LHCN-M2 (cell line): ENCODE data around the gene CDC42BPG. TPM values are rescaled to one million over a fixed set of nuclear protein-coding genes. Genes with fewer than 3 reads are reported as not detected.
"Not testable (repeated sequence)": the region's sequence is repeated elsewhere in the genome, so short reads cannot be mapped to it uniquely, and the experiment has no call there.

Experiments used
- DNase-seq: peaks from one replicate; pipeline ENCODE4 v3.0.0-alpha.2; 2012; ENCODE audit warnings: low read depth
- total RNA-seq: library from RNA; depleted of rRNA; stranded (reverse); fragments of >200 nt; gene quantifications from 2 replicates; pipeline ENCODE4 v1.2.3, GENCODE V29; 2014

CDC42BPG gene
- total RNA-seq, 1 experiment from 2014 or later, result 0.11 TPM

DNA sequence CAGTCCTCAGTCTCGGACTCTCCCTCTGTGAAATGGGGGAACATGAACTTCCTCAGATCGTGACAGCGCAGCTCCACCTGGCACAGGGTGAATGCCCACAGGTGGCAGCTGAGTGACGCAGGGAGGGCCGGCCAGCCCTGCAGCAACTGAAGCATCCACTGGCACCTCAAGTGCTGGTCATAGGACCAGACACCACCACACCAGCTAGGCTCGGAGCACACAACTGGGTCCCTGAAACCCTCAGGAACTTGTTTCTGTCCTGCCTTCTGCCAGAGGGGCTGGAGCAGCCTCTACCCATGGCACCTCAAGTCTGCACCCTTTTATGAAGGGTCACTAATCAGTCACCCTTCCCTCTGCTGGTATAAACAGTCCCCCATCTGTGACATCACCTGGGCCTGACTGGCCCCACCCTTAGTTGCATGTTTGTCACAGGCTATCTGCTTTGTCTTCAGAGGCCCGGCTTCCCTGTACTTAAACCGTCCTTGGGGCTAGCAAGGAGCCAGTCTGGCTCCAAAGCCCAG, 7.4 kb upstream of the CDC42BPG start:
- no peak for DNase-seq

DNA sequence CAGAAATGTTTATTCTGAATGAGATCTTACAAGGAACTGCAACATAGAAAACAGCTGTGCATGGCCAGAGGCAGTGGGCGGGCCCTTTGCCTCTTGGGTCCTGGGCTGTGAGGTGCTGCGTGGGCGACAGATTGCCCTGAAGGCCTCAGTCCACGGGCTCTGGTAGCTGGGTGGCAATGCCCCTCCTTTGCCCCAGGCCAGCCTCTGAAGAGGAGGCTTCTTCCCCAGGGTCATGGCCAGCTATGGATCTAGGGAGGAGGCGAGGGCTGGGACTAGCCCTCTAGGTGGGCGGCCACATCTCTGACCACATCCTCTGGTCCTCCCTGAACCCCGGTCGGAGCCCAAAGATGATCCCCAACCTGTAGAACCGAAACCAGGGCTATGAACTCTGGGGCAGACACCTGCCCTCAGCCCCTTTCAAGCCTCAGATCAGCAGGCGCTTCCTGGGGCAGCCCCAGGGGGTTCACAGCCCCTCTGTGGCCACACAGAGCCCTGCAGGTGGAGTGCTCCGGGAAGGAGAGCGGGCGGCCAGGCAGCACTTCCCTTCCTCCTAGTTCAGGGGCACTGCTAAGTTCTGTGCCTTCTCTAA, 6.6 kb upstream of the CDC42BPG start:
- no peak for DNase-seq

DNA sequence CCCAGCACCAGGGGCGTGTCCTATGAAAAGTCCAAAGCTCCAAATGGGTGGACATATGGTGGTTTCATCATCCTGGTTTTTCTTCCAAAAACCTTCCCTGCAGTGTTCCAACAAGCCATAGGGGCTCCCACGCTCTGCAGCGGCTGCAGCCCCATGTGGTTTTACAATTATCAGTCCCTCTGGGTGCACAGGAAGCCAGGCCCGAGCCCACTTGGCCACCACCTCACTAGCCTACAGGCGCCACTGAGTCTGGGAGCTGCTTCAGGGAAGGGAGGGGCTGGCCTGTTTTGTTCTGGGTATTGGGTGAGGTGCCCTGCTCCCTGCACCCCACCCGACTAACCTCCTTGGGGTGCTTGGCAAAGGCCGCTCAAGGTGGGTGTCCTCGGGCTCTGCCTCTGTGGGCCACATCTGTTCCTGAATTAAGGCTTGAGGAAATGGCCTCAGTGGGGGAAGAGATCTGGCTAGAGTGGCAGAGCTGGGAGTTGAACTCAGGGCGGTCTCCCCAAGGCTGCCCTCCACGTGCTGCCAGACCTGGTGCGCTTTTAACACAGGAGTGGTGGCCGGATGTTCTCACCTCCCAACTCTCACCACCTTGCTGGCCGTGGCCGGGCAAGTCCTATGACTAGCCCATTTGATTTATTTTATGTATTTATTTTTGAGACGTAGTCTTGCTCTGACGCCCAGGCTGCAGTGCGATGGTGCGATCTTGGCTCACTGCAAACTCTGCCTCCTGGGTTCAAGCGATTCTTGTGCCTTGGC, 5.3 kb upstream of the CDC42BPG start:
- no peak for DNase-seq

DNA sequence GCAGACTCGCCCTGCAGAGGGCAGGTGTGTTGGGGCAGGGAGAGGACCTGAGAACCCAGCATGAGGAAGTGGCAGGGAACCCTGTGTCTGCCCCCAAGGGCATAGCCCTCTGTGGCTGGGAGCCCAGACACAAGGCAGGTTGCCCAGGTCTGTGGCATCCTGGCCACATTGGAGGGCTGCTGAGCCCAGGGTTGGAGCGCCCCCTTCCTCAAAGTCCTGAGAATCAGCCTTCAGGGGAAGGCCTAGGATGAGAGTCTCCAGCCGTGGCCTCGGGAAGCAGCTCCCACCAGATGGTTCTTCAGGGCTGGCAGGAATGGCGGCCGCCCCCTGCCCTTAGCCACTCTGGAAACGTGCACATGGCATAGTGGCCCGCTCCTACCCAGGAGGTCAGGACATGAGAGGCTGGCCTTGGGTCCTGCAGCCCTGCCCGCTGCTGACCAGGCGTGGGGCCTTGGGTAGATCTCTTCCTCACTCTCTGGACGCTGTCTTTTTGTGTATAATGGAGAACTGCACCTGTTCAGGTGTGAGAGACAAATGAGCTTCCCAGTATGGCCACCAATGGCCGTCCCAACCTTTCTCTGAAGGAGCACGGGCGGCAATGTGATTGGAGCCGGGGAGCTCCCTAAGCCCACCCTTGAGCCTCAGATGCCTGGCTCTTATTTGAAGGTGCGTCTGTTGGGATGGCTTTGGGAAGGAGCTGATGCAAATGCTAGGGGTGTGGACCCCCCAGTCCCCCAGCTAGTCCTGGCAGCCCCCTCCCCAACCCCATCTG, 4.6 kb upstream of the CDC42BPG start:
- DNase-seq, result no peak

DNA sequence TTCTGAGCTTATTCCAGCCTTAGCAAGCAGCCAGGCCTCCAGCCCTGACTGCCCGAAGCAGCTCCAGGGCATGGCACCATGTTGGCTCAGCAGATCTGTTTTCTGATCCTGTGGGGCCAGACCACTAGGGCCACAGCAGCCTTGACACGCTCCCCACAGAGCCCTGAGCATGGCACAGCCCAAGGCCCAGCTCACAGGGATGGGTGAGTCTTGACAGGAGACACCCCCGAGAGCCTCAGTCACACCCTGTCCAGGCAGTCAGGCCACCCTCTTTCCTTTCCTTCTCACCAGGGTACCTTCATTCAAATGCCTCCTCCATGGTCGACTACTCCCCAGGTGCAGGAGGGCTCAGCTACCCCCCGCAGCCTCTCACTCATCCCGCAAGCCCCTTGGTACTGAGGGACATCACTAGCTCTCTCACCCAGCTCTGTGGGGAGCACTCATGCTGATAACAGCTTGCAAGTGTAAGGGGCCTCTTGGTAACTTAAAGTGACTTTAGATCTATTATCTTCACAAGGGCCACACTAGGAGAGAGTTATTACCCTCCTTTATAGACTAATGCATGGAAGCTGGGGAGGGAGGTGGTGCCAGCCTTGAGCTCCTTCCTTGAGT, 3.9 kb upstream of the CDC42BPG start:
- no peak for DNase-seq

DNA sequence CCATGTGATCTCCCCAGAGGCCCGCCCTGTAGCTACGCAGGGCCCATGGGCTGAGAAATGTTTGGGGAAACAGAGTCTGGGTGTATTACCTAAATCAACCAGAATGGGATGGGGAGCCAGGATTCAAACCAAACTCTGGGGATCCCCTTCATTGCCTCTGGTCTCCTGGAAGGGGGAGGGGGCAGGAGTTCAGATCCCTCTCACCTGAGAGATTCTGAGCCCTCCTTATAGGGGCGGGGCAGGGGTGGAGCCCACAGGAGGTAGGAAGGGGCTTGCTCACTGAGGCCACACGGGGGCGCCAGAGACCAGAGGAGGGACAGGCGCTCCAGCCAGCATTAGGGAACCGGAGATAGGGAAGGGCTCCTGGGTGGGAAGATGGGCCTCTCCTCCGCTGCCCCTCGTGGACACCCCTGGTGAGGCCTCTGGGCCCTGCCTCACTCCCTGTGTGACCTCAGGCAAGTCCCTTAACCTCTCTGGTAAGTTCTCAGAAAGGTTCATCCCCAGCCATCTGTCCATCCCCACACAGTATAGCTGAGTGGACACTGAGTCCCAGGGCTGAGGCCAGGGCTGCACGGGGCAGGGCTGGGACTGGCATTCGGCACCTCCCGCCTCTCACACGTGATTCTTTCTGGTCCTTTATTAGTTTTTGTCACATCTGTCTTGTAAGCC, 2.7 kb upstream of the CDC42BPG start:
- peak; percentile 89 for DNase-seq

DNA sequence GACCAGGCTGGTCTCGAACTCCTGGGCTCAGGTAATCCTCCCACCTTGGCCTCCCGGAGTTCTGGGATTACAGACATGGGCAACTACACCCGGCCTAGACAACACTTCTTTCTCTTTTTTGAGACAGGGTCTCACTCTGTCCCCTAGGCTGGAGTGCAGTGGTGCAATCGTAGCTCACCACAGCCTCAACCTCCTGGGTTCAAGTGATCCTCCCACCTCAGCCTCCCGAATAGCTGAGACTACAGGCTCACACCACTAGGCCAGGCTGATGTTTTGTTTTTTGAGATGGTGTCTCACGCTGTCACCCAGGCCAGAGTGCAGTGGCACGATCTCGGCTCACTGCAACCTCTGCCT, 1.3 kb upstream of the CDC42BPG start:
- not testable (repeated sequence) for DNase-seq

DNA sequence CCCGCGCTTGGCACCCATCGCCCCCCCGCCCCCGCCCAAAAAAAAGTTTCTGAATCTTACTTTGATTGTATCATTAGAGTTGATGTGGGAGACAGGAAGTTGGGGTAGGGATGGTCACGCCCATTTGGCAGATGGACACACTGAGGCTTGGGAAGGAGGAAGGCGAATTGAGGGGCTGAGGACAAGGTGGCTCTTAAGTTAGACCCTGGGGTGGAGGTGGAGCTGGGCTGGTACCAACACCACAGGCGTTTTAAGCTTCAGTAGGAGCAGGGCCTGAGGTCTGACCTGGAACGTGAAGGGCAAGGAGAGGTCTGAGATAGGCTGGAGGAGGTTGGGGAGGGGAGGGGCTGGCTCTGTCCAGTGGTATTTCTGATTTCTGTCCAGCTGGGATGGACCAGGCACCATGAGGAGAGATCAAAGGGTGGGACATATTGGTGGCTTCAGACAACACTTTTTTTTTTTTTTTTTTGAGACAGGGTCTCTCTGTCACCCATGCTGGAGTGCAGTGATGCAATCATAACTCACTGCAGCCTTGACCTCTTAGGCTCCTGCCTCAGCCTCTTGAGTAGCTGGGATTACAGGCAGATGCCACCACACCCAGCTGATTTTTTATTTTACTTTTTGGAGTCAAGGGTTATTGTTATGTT, 799 bp upstream of the CDC42BPG start:
- no peak for DNase-seq

DNA sequence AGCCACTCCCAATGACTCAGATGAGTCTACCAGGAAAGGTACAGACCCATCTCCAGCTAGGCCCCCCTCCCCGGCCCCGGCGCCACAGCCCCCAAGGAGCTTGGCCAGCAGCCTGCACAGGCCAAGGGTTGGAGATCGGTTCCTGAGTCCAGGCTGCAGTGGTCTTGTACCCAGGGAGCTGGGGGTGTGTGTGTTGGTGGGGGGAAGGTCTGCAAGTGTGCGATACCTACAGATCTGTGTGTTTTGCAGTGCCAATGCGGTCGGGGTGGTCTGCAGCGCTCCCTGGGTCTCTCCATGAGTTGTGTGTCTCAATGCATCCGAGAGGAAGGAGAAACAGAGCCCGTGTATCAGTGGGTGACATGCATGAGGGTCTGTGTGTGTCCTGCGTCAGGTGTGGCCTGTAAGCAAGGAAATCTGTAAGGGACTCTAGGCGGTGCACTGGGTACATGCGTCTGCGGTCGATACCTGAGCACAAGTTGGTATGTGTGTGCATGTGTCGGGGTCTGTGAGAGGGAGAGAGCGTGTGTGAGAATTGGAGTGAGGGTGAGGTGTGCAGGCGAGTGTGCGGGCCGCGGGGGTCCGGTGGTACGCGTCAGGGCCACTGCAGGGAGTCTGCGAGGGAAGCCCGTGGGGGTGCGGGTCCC, 645 bp downstream of the CDC42BPG start:
- no peak for DNase-seq

DNA sequence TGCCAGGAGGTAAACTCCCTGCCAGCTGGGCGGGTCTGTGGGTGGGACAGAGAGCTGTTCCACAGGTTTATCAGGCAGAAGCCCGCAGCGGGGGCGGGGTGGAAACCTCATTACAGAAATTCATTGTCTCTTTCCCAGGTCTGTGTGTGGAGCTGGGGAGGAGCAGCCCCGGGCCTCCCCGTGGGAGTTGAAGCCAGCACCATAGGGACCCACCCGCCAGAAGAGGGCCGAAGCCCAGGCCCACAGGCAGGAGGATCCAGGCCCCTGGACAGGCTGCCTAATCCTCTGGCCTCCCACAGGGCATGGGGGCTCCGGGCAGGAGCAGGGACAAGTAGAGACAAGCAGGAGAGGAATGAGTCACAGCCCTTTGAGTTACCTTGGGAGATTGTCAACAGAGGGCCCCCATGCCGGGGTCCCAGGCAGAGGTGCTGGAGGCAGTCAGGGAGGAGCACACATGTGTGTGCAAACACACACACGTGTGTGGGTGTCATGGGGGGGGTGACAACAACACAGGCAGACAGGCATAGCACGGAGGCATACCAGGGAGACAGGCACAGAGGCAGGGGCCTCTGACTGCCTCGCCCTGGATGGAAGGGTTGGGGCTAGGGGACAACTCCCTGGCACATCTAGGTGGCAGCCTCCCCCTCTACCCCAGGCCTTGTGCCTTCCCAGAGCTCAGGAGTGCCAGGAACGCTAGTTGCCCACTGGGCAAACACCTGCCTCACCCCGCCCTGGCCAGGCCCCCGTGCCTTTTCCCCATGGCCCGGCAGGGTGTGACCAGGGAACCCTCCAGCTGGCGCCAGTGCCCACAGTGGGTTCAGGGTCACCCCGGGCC, 1.4 kb downstream of the CDC42BPG start:
- DNase-seq, result no peak

DNA sequence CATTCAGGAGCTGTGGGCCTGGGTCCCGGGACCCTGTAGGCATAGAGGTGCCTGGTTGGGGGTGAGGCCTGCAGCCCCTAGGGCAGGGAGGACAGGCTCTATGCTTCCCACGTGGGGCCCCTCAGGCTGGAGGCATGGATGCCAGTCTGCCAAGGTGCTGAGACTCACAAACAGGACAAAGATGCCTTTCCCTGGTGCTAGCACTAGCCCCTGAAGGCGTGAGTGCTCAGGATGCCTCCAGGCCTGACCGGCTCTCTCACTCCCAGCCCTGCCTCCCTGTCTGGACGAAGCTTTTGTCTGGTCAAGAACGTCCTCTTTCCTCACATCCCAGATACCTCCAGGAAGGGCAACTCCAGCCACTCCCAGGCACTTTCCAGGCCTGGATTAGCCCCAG, 2.1 kb downstream of the CDC42BPG start:
- no peak for DNase-seq

DNA sequence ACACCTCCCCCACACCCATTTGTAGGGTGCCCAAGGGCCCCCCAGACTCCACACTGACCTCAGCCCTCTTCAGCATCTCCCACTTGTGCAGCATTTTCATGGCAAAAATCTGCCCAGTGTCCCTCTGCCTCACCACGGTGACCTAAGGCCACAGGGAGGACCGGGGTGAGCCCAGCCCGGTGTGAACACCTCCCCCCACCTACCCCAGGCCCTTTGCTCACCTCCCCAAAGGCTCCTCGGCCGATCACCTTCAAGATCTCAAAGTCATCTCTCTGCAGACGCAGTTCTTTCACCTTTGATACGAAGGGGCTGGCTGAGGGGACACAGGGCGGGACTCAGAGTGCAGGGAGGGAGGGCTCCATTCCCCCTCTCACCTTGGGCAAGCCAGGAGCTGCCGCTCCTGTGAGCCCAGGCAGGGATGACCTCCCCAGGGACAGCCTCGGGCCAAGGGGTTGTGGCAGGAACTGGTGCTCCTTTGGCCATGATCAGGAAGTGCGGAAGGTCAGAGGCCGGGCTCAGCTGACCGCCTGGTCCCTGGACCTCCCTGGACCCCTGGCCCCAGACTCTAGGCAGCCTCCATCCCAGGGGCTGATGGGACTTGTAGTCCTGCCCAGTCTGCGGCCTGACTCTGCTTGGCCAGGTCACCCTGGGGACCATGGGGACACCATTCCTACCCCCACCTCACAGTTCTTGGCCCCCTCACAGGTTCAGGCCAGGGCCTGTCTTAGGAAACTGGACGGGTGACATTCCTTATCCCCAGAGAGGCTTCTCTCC, 2.7 kb downstream of the CDC42BPG start:
- no peak for DNase-seq

DNA sequence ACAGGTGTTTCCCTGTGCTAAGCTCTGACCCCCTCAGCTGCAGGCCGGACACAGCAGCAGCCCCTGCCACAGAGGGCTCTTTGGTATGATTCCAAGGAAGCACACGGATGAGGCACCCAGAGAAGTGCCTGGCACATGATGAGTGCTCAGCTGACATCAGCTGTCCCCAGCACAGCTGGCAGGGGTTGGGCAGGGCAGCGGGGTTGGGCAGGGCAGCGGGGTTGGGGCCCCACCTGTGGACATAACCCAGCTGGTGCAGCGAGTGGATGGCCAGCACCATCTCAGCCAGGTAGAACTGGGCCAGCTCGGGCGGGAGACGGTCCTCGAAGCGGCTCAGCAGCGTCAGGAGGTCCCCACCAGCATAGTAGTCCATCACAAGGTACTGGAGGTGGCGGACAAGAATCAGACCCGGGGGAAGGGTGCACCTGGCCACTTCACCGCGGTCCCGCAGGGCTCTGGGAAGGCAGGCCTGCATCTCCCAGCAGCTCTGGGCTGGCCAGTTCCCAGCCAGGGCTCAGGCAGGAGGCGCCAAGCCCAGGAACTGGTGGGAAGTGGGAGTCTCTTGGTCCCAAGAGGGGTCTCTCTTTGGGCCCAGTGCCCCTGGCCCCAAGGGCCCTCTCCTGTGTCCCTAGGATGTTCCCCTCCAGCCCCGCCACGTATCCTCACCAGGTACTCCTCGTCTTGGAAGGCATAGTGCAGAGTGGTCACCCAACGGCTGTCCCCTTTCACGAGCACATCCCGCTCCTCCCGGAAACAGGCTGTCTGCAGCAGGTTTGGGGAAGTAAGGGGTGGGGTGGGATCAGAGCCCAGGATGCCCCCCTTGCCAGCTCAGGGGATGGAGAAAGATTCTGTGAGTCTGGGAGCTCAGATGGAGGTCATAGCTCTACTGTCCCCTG, 4.3 kb downstream of the CDC42BPG start:
- no peak for DNase-seq

DNA sequence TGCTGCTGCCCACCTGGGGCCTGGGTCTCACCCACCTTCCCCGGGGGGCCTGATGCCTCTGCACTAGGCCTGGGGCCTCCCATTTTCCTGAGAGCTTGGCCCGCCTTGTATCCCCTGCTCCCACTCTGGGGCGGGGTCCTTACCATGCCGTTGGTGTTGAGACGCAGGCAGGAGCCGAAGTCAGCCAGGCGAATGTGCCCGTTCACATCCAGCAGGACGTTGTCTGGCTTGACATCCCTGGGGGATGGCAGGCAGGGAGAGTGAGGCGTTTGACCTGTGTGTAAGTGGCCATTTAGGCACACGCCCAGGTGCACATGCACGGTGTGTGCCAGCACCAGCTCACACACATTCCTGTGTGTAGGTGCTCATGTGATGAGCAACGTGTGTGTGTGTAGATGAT, 5.1 kb downstream of the CDC42BPG start:
- DNase-seq, result no peak

DNA sequence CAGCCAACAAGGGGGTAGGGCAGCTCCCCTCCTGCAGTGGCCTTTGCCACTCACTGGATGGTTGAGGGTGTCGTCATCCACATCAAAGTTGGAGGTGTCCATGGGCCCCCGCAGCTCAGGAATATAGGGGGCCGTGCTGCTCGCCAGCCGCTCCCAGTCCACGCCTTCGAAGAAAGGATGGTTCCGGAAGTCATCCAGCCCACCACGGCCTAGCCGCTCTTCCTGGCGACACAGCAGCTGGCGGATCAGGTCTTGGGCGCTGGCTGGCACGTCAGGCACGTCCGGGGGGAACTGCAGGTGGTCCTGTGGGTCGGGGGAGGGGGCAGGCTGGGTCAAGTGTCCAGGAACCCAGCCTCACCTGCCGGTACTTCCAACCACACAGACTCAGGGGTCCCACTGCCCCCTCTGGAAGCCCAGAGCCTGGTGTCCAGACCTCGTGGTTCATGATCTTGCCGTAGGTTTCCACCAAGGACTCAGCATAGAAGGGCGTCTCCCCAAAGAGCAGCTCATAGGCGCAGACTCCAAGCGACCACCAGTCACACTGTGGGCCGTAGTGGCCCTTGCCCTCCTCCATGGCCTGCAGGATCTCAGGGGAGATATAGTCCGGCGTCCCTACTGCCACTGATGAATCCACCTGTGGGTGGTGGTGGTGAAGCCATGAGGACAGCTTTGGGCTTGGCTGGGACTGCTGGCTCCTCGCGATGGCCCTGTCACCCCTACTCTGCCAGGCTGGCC, 5.7 kb downstream of the CDC42BPG start:
- DNase-seq, result no peak

DNA sequence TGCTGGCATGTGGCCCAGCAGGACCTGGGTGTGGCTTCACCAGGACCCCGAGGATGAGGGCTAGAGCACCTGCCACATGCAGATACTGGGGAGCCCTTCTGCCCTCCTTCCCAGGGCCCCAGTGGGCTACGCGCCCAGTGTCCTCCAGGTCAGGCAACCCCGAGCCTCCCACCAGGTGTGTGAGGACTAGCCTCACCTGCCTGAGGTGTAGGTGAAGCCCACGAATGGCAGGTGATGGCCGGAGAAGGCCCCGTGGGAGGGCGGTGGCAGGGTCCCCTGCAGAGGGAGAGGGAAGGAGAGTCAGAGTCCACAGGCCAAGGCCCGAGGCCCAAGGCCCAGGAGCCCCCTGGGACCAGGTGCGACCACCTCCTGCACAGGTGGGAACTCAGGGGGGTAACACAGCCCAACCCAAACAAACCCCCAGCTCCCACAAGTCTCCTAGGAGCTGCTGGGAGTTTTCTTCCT, 6.5 kb downstream of the CDC42BPG start:
- DNase-seq, result no peak
